ENCODE data around the gene GSG1L. TPM values are rescaled to one million over a fixed set of nuclear protein-coding genes. Genes with fewer than 3 reads are reported as not detected.

The GSG1L gene
- total and polyA plus RNA-seq, 9 of the 15 experiments (the other 6 are each of a cell fraction or from before 2014, with no cell fraction given): not detected

- no peak for TF ChIP-seq ZNF780A (CRISPR knock-in tag; IDR thresholded peaks at IDR 0.05)
- TF ChIP-seq ILK (tag; IDR thresholded peaks at IDR 0.05; ENCODE audit: borderline replicate concordance, low read depth): no peak
- peak; percentile 47; the same call in 1 of the 2 replicates for TF ChIP-seq SMARCE1 (IDR thresholded peaks at IDR 0.05)
- peak; percentile 58; the same call in 1 of the 2 replicates for TF ChIP-seq EP300 (IDR thresholded peaks at IDR 0.05; ENCODE audit: low read length)
- TF ChIP-seq KDM2B (CRISPR knock-in tag; IDR thresholded peaks at IDR 0.05): no peak
- peak; percentile 81 for TF ChIP-seq CBFA2T2 (conservative IDR thresholded peaks at IDR 0.05)
- peak; percentile 78; the same call in 1 of the 2 replicates for TF ChIP-seq NFATC3 (IDR thresholded peaks at IDR 0.05)
- TF ChIP-seq MAFG (tag; conservative IDR thresholded peaks at IDR 0.05): peak; percentile 44
- TF ChIP-seq ZBTB8A (IDR thresholded peaks at IDR 0.05; ENCODE audit: partially characterized antibody): no peak
- TF ChIP-seq MAFF (IDR thresholded peaks at IDR 0.05; ENCODE audit: low read length): peak; percentile 53; the same call in 1 of the 2 replicates
- TF ChIP-seq ZZZ3 (IDR thresholded peaks at IDR 0.05): no peak
- TF ChIP-seq KLF16 (IDR thresholded peaks at IDR 0.05): peak; percentile 14; the same call in 1 of the 2 replicates
- TF ChIP-seq HDAC3 (IDR thresholded peaks at IDR 0.05; ENCODE audit: borderline replicate concordance, partially characterized antibody): peak; percentile 56
- no peak for TF ChIP-seq ZNF707 (CRISPR knock-in tag; conservative IDR thresholded peaks at IDR 0.05)
- no peak for TF ChIP-seq RBM17 (IDR thresholded peaks at IDR 0.05; ENCODE audit: borderline replicate concordance, low read depth, low read length)
- no peak for TF ChIP-seq PRMT5 (CRISPR knock-in tag; IDR thresholded peaks at IDR 0.05)
- TF ChIP-seq PKNOX1 (IDR thresholded peaks at IDR 0.05): peak; percentile 11; the same call in 1 of the 2 replicates
- TF ChIP-seq TCF3 (CRISPR knock-in tag; IDR thresholded peaks at IDR 0.05): peak; percentile 94
- TF ChIP-seq CBX3 (IDR thresholded peaks at IDR 0.05; ENCODE audit: borderline replicate concordance in 1 of 2, low read length in 2 of 2): 0 out of 3 replicates have a peak, but pooled peaks of 1 of the 2 experiments have one; percentile 21
- TF ChIP-seq PURB (CRISPR knock-in tag; IDR thresholded peaks at IDR 0.05; ENCODE audit: low read depth): no peak
- no peak for TF ChIP-seq ZNF561 (CRISPR knock-in tag; conservative IDR thresholded peaks at IDR 0.05)
- peak; percentile 73 for TF ChIP-seq SMARCA4 (IDR thresholded peaks at IDR 0.05)
- TF ChIP-seq ZNF584 (CRISPR knock-in tag; IDR thresholded peaks at IDR 0.05; ENCODE audit: low read depth): no peak
- TF ChIP-seq RCOR1 (IDR thresholded peaks at IDR 0.05; ENCODE audit: borderline replicate concordance in 1 of 2, low read depth in 2 of 2, low read length in 2 of 2): 0 out of 4 replicates have a peak, but pooled peaks of 1 of the 2 experiments have one; percentile 22
- no peak for TF ChIP-seq BDP1 (IDR thresholded peaks at IDR 0.05; ENCODE audit: insufficient read depth, insufficient read length)
- peak; percentile 33; the same call in 1 of the 2 replicates for TF ChIP-seq TFAP4 (CRISPR knock-in tag; IDR thresholded peaks at IDR 0.05; ENCODE audit: borderline replicate concordance)
- no peak for TF ChIP-seq GTF2F1 (IDR thresholded peaks at IDR 0.05; ENCODE audit: low read depth, low read length)
- TF ChIP-seq ZNF830 (CRISPR knock-in tag; IDR thresholded peaks at IDR 0.05): no peak
These were observed 307.1 kb downstream of the GSG1L start (continued) for GRCh38 chr16:27756206-27756970.

All from K562 (cell line).